GM08714 (cell line): ENCODE measurements around the gene DNAJC1.

Source experiments
- H3K4me3 ChIP-seq: fragments of 200-500 bp; sonication (Bioruptor generic); 2 replicates; pipeline ENCODE4 v1.5.1; 2014; ENCODE audit warnings: mild to moderate bottlenecking, low read length, inconsistent platforms
- ZNF274 ChIP-seq: IDR thresholded peaks from 2 replicates; pipeline ENCODE4 v1.6.1; 2012; ENCODE audit warnings: mild to moderate bottlenecking, low read depth, low read length

Gene DNAJC1

GRCh38 chr10:21954690-21955089 is 48.8 kb downstream of the DNAJC1 start:
- TF ChIP-seq ZNF274: no peak
- no peak overlapping the region for H3K4me3 ChIP-seq

GRCh38 chr10:21954132-21954531 is 49.4 kb downstream of the DNAJC1 start:
- H3K4me3 ChIP-seq: no peak overlapping the region
- TF ChIP-seq ZNF274: no peak

- TF ChIP-seq ZNF274: no peak
- H3K4me3 ChIP-seq: no peak overlapping the region
Observed at GRCh38 chr10:21953585-21954057, 49.9 kb downstream of the DNAJC1 start.

- TF ChIP-seq ZNF274: no peak
- no peak overlapping the region for H3K4me3 ChIP-seq
Observed at GRCh38 chr10:21950566-21950965, 53.0 kb downstream of the DNAJC1 start.

GRCh38 chr10:21946946-21947345 is 56.6 kb downstream of the DNAJC1 start:
- no peak for TF ChIP-seq ZNF274
- H3K4me3 ChIP-seq: no peak overlapping the region

GRCh38 chr10:21944727-21945386 is 58.7 kb downstream of the DNAJC1 start:
- no peak for TF ChIP-seq ZNF274
- H3K4me3 ChIP-seq: no peak overlapping the region

- no peak overlapping the region for H3K4me3 ChIP-seq
- TF ChIP-seq ZNF274: no peak
Observed at GRCh38 chr10:21943633-21944265, 59.8 kb downstream of the DNAJC1 start.

GRCh38 chr10:21935439-21936023 is 68.0 kb downstream of the DNAJC1 start:
- H3K4me3 ChIP-seq: no peak overlapping the region
- TF ChIP-seq ZNF274: no peak

- H3K4me3 ChIP-seq: no peak overlapping the region
- no peak for TF ChIP-seq ZNF274
Observed at GRCh38 chr10:21934307-21934706, 69.2 kb downstream of the DNAJC1 start.

- no peak overlapping the region for H3K4me3 ChIP-seq
- no peak for TF ChIP-seq ZNF274
Observed at GRCh38 chr10:21929070-21929469, 74.5 kb downstream of the DNAJC1 start.

GRCh38 chr10:21927631-21928353 is 75.7 kb downstream of the DNAJC1 start:
- no peak overlapping the region for H3K4me3 ChIP-seq
- TF ChIP-seq ZNF274: no peak

GRCh38 chr10:21926949-21927348 is 76.6 kb downstream of the DNAJC1 start:
- no peak for TF ChIP-seq ZNF274
- no peak overlapping the region for H3K4me3 ChIP-seq

GRCh38 chr10:21926358-21926925 is 77.1 kb downstream of the DNAJC1 start:
- TF ChIP-seq ZNF274: no peak
- no peak overlapping the region for H3K4me3 ChIP-seq

GRCh38 chr10:21925851-21926250 is 77.7 kb downstream of the DNAJC1 start:
- no peak for TF ChIP-seq ZNF274
- no peak overlapping the region for H3K4me3 ChIP-seq
